GM12878 (cell line): ENCODE results near the gene LSP1. TPM values are rescaled to one million over a fixed set of nuclear protein-coding genes. Genes with fewer than 3 reads are reported as not detected.

Experiments used
- ATAC-seq: fragments of 200-7000 bp; cut with Tn5 transposase; 3 replicates; pipeline ENCODE4 v1.9.1; 2020; ENCODE audit warnings: mild to moderate bottlenecking, moderate library complexity
- BruUV-seq: library from RNA; stranded (reverse); fragments of 400-500 nt; replicated peaks from 2 replicates; lab custom pipeline; 2021; lab: Mats Ljungman, UMichigan
- CTCF ChIA-PET: fragments of 300-600 bp; sonication (Branson Sonifier 250); formaldehyde crosslinking; extraction: SDS; loops from one replicate; lab custom pipeline; 2021; ENCODE audit warnings: inconsistent platforms; lab: Yijun Ruan, JAX
- POLR2A ChIA-PET: fragments of 350-600 bp; formaldehyde crosslinking; extraction: SDS; loops from one replicate; lab custom pipeline; 2021; ENCODE audit warnings: inconsistent platforms; lab: Charles Lee
- RAD21 ChIA-PET: fragments of 300-600 bp; sonication (Branson Sonifier 250); formaldehyde crosslinking; loops from one replicate; lab custom pipeline; 2023; ENCODE audit warnings: antibody characterized with exemption; ENCODE audit not compliant: unreplicated experiment; lab: Charles Lee
- SMC1A ChIA-PET: fragments of 300-600 bp; sonication (Branson Sonifier 250); formaldehyde crosslinking; loops from one replicate; lab custom pipeline; 2023; ENCODE audit not compliant: unreplicated experiment, uncharacterized antibody; lab: Charles Lee
- DNase-seq: peaks from one replicate; pipeline ENCODE4 v3.0.0-alpha.2; 2011; ENCODE audit warnings: low read depth, low spot score
- FAIRE-seq: peaks from 3 replicates; lab custom pipeline; 2011; peaks lifted over from hg19 to GRCh38; lab: Jason Lieb, UNC
- H2AFZ ChIP-seq: 2 replicates; pipeline ENCODE4 v1.6.0; 2011; ENCODE audit warnings: low read depth, low read length, control low read depth; ENCODE audit not compliant: control insufficient read depth
- H3K27ac ChIP-seq: 2 replicates; pipeline ENCODE4 v1.5.1; 2011; ENCODE audit warnings: control low read depth; ENCODE audit not compliant: control insufficient read depth, insufficient read depth
- H3K27me3 ChIP-seq, 2 experiments: replicated peaks in 1 of 2; 2 replicates each; pipeline versions ENCODE4 v1.6.0 to v1.6.1; 2011; ENCODE audit warnings: low read length in 1 of 2; ENCODE audit not compliant: control insufficient read depth in 2 of 2, insufficient read depth in 2 of 2
- H3K36me3 ChIP-seq, 2 experiments: 2 replicates each; pipeline ENCODE4 v1.5.1; 2011; ENCODE audit warnings: low read length in 1 of 2; ENCODE audit not compliant: control insufficient read depth in 2 of 2, insufficient read depth in 2 of 2
- H3K4me1 ChIP-seq: 2 replicates; pipeline ENCODE4 v1.6.1; 2011; ENCODE audit warnings: mild to moderate bottlenecking, low read length, moderate library complexity, mixed read lengths; ENCODE audit not compliant: control insufficient read depth, insufficient read depth
- H3K4me2 ChIP-seq: 2 replicates; pipeline ENCODE4 v1.6.0; 2011; ENCODE audit warnings: control low read depth; ENCODE audit not compliant: control insufficient read depth, insufficient read depth
- H3K4me3 ChIP-seq: fragments of 200-600 bp; sonication (generic); 2 replicates; pipeline ENCODE4 v1.5.1; 2016
- H3K79me2 ChIP-seq: 2 replicates; pipeline ENCODE4 v1.6.0; 2011; ENCODE audit warnings: low read length; ENCODE audit not compliant: control insufficient read depth, insufficient read depth
- H3K9ac ChIP-seq: 2 replicates; pipeline ENCODE4 v1.8.0; 2011; ENCODE audit warnings: low read length, control low read depth, mixed read lengths; ENCODE audit not compliant: control insufficient read depth, insufficient read depth
- H3K9me3 ChIP-seq: replicated peaks from 3 replicates; pipeline ENCODE4 v1.5.1; 2011; ENCODE audit warnings: mild to moderate bottlenecking, low read length; ENCODE audit not compliant: control insufficient read depth, insufficient read depth
- H4K20me1 ChIP-seq: 2 replicates; pipeline ENCODE4 v1.6.0; 2011; ENCODE audit not compliant: control insufficient read depth, insufficient read depth
- ATF7 ChIP-seq: fragments of 450-650 bp; IDR thresholded peaks from 2 replicates; pipeline ENCODE4 v1.6.1; 2016; ENCODE audit warnings: low read depth, mild to moderate bottlenecking
- CBFB ChIP-seq: IDR thresholded peaks from 2 replicates; pipeline ENCODE4 v1.6.1; 2016; ENCODE audit warnings: antibody characterized with exemption, low read depth
- CHD2 ChIP-seq: IDR thresholded peaks from 2 replicates; pipeline ENCODE4 v1.6.1; 2011; ENCODE audit warnings: low read depth, low read length, improper control_type of control experiment, borderline replicate concordance
- CREB1 ChIP-seq: IDR thresholded peaks from 2 replicates; pipeline ENCODE4 v1.6.1; 2012; ENCODE audit warnings: low read depth, mild to moderate bottlenecking, inconsistent platforms
- HCFC1 ChIP-seq: fragments of 150-350 bp; IDR thresholded peaks from 2 replicates; pipeline ENCODE4 v1.6.1; 2014; ENCODE audit warnings: low read length
- IRF4 ChIP-seq: IDR thresholded peaks from 2 replicates; pipeline ENCODE4 v1.6.1; 2011; ENCODE audit warnings: low read depth, low read length
- JUND ChIP-seq: IDR thresholded peaks from 2 replicates; pipeline ENCODE4 v1.6.1; 2012; ENCODE audit warnings: low read depth, mild to moderate bottlenecking, low read length, improper control_type of control experiment, moderate library complexity
- LARP7 ChIP-seq: fragments of 450-650 bp; IDR thresholded peaks from 2 replicates; pipeline ENCODE4 v1.6.1; 2017; ENCODE audit warnings: mild to moderate bottlenecking
- MEF2B ChIP-seq: fragments of 450-650 bp; IDR thresholded peaks from 2 replicates; pipeline ENCODE4 v1.6.1; 2018; ENCODE audit warnings: mild to moderate bottlenecking, moderate library complexity; ENCODE audit not compliant: partially characterized antibody, poor library complexity, severe bottlenecking
- PAX8 ChIP-seq: fragments of 450-650 bp; IDR thresholded peaks from 2 replicates; pipeline ENCODE4 v1.6.1; 2017; ENCODE audit warnings: mild to moderate bottlenecking, moderate library complexity
- RAD21 ChIP-seq: IDR thresholded peaks from 2 replicates; pipeline ENCODE4 v1.6.1; 2011; ENCODE audit warnings: mild to moderate bottlenecking, low read depth, low read length, moderate library complexity; ENCODE audit not compliant: insufficient read depth
- RBBP5 ChIP-seq: fragments of 200-600 bp; sonication (generic); conservative IDR thresholded peaks from 2 replicates; pipeline ENCODE4 v1.6.1; 2016
- TAF1 ChIP-seq: IDR thresholded peaks from 2 replicates; pipeline ENCODE4 v1.6.1; 2011; ENCODE audit warnings: mild to moderate bottlenecking, low read depth, low read length, borderline replicate concordance
- TCF12 ChIP-seq: IDR thresholded peaks from 2 replicates; pipeline ENCODE4 v1.6.1; 2011; ENCODE audit warnings: low read depth, mild to moderate bottlenecking, low read length
- YY1 ChIP-seq: IDR thresholded peaks from 2 replicates; pipeline ENCODE4 v1.6.1; 2011; ENCODE audit warnings: low read depth, mild to moderate bottlenecking, low read length
- ZNF274 ChIP-seq: IDR thresholded peaks from one replicate; pipeline ENCODE4 v1.8.0; 2011; ENCODE audit not compliant: insufficient read length, insufficient read depth
- ZNF622 ChIP-seq: fragments of 450-650 bp; IDR thresholded peaks from 2 replicates; pipeline ENCODE4 v1.6.1; 2017; ENCODE audit warnings: mild to moderate bottlenecking, inconsistent platforms
- ZZZ3 ChIP-seq: IDR thresholded peaks from 2 replicates; pipeline ENCODE4 v1.6.1; 2011; ENCODE audit warnings: low read depth; ENCODE audit not compliant: control insufficient read depth, insufficient read length
- WGBS: methylation state at CpG from one replicate; pipeline ENCODE4 v1.1.6; 2016; ENCODE audit warnings: low lambda C conversion rate; ENCODE audit not compliant: insufficient replicate concordance, insufficient coverage; ENCODE audit errors: missing lambda C conversion rate; 5-methylcytosine and 5-hydroxymethylcytosine counted together
- in situ Hi-C: fragments of 300-500 bp; cut with MboI; formaldehyde crosslinking; loops from 9 replicates; pipeline ENCODE4 v1.14.3; 2018; ENCODE audit warnings: mixed read lengths
- intact Hi-C: fragments of 100-400 bp; cut with micrococcal nuclease; formaldehyde crosslinking; loops from one replicate; pipeline ENCODE4 v1.14.2; 2022; ENCODE audit not compliant: unreplicated experiment
- polyA plus RNA-seq, 11 experiments: library from polyadenylated mRNA; depleted of rRNA in 4 of 11; unstranded in 6 of 11; stranded (reverse) in 5 of 11; fragments of >200 nt; fragmentation: Nextera tagmentation in 4 of 11; fragmentation: Illumina TruSeq in 1 of 11; extraction: Ambion mirVana in 4 of 11; extraction: Trizol in 1 of 11; gene quantifications; 1 replicate in 1 of 11; 2 replicates in 10 of 11; pipeline versions ENCODE4 v1.2.1 to v1.2.3, GENCODE V29; 2011 to 2016; ENCODE audit warnings: inconsistent platforms in 2 of 11, missing spikeins in 2 of 11, low read depth in 1 of 11
- total RNA-seq, 4 experiments: library from RNA; depleted of rRNA in 3 of 4; stranded (reverse); fragments of >200 nt in 3 of 4; fragmentation: Illumina TruSeq in 1 of 4; extraction: Trizol in 1 of 4; gene quantifications; 2 replicates each; pipeline versions ENCODE4 v1.2.1 to v1.2.3, GENCODE V29; 2013 to 2021
- TF ChIP-seq, protein P1 (sequence below): fragments of 450-650 bp; IDR thresholded peaks from 2 replicates; pipeline ENCODE4 v1.6.1; 2017; ENCODE audit warnings: mild to moderate bottlenecking, low read depth, inconsistent platforms; ENCODE audit not compliant: poor library complexity, severe bottlenecking
- TF ChIP-seq, protein P2 (sequence below), 3 experiments: IDR thresholded peaks in 2 of 3; conservative IDR thresholded peaks in 1 of 3; 2 replicates each; pipeline ENCODE4 v1.5.1; 2011; ENCODE audit warnings: low read depth in 3 of 3, low read length in 3 of 3, mild to moderate bottlenecking in 3 of 3, control low read depth in 2 of 3, moderate library complexity in 2 of 3, inconsistent platforms in 1 of 3, mixed read lengths in 1 of 3; ENCODE audit not compliant: control insufficient read depth in 2 of 3, insufficient read depth in 1 of 3; ENCODE audit errors: extremely low read depth in 1 of 3

LSP1 gene
- total and polyA plus RNA-seq, 10 of the 15 experiments (the other 5 are each of a cell fraction or from before 2014, with no cell fraction given) = 19.2 to 488 (median 369) TPM

DNA sequence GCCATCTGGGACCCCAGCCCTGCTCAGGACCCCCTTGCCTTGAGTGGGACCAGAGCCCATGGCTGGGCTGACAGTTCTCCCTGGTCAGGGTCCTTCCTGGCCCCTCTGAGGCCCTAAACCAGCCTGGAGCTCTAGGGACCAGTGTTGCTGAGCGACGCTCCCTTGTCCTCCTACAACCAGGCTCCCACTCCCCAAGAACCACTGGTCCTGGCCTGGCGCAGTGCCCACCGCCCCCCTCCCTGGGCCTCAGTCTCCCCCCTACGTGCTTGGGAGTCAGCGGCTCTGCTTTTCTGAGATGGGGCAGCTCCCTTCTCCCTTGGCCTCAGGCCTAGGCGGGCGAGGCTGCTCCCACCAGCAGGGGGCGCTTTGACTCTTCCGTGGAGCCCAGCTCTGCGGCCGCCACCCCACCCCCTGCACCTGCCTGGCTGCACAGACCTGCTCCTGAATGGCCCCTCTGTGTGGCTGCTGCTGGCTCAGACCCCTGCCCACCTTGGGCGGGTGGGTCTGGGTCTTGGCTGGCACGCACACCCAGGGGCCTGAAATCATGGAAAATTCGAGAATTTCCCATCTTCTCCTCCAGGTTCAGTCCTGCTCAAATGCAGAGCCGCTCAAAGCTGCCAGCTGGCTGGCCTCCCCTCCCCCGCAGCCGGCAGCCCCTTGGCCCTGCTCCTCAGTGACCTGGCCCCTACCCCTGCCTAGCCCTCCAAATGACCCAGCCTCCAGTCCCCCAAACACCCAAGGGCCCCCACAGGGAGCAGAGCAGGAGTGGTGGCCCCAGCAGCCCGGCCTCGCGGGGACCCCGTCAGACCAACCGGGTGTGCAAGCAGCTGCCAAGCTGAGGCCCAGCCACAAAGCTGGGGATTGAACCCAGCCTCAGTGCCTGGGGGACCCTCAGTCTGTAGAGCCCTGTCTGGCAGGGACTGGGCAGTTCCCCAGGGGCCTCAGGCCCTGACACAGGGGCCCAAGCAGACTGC is 29.7 kb downstream of the LSP1 start:
- Histone ChIP-seq H2AFZ (no peak overlapping the region), H3K9ac (no peak overlapping the region), H3K36me3 (peaks cover 24 to 45% of the 10 kb centered on the region in 2 experiments), H3K79me2 (no peaks in the 10 kb centered on the region; the same call in 1 of the 2 replicates), H3K4me2 (no peak overlapping the region), H3K27me3 (no peaks in the 10 kb centered on the region), H3K9me3 (no peaks in the 10 kb centered on the region), H3K27ac (no peak overlapping the region), H3K4me3 (no peak overlapping the region), H3K4me1 (no peaks in the 10 kb centered on the region; the same call in 1 of the 2 replicates), H4K20me1 (peaks cover 5% of the 10 kb centered on the region; the same call in 1 of the 2 replicates)
- CTCF ChIA-PET = interaction anchor here (0.6 to 1.9 kb wide), 30 partner anchors 12 to 518 kb away, joined by 3 to 23 read pairs (median 4); partner anchors contain the start of genes LSP1 and TSSC4
- DNase-seq (no peak), FAIRE-seq (peak; percentile 7), ATAC-seq (peak; percentile 96)
- POLR2A ChIA-PET = interaction anchor here (0.6 kb wide), 1 partner anchor 12 kb away, joined by 3 read pairs; no protein-coding TSS in a partner anchor
- SMC1A ChIA-PET = interaction anchor here (0.6 to 2.0 kb wide), 4 partner anchors 15 to 32 kb away, joined by 3 to 7 read pairs (median 4); partner anchors contain the start of gene LSP1
- RAD21 ChIA-PET = interaction anchor here (0.6 to 2.0 kb wide), 16 partner anchors 14 to 669 kb away, joined by 3 to 10 read pairs (median 4); partner anchors contain the start of genes H19, MRPL23 and TNNI2
- in situ Hi-C loops (loop anchor here (5.0 kb wide), 1 partner anchor 35 kb away; the partner anchor contains the start of gene TNNT3), intact Hi-C loops (loop anchor here (2.0 kb wide), 1 partner anchor 268 kb away; no protein-coding TSS in a partner anchor)
- 41% methylated on average over 18 of the region's 23 CpGs for WGBS
- no TSS peak for BruUV-seq
- TF ChIP-seq YY1 (peak; percentile 74), TCF12 (peak; percentile 53; the same call in 1 of the 2 replicates), ZZZ3 (no peak), HCFC1 (no peak), PAX8 (no peak), CBFB (no peak), ATF7 (no peak), RBBP5 (no peak), CREB1 (no peak), TAF1 (no peak), ZNF274 (no peak), MEF2B (no peak), JUND (no peak), IRF4 (no peak), CHD2 (peak; percentile 60; the same call in 1 of the 2 replicates), LARP7 (no peak), RAD21 (peak; percentile 68), ZNF622 (no peak)
- TF ChIP-seq, protein P1, sequence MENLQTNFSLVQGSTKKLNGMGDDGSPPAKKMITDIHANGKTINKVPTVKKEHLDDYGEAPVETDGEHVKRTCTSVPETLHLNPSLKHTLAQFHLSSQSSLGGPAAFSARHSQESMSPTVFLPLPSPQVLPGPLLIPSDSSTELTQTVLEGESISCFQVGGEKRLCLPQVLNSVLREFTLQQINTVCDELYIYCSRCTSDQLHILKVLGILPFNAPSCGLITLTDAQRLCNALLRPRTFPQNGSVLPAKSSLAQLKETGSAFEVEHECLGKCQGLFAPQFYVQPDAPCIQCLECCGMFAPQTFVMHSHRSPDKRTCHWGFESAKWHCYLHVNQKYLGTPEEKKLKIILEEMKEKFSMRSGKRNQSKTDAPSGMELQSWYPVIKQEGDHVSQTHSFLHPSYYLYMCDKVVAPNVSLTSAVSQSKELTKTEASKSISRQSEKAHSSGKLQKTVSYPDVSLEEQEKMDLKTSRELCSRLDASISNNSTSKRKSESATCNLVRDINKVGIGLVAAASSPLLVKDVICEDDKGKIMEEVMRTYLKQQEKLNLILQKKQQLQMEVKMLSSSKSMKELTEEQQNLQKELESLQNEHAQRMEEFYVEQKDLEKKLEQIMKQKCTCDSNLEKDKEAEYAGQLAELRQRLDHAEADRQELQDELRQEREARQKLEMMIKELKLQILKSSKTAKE = no peak
- TF ChIP-seq, protein P2, sequence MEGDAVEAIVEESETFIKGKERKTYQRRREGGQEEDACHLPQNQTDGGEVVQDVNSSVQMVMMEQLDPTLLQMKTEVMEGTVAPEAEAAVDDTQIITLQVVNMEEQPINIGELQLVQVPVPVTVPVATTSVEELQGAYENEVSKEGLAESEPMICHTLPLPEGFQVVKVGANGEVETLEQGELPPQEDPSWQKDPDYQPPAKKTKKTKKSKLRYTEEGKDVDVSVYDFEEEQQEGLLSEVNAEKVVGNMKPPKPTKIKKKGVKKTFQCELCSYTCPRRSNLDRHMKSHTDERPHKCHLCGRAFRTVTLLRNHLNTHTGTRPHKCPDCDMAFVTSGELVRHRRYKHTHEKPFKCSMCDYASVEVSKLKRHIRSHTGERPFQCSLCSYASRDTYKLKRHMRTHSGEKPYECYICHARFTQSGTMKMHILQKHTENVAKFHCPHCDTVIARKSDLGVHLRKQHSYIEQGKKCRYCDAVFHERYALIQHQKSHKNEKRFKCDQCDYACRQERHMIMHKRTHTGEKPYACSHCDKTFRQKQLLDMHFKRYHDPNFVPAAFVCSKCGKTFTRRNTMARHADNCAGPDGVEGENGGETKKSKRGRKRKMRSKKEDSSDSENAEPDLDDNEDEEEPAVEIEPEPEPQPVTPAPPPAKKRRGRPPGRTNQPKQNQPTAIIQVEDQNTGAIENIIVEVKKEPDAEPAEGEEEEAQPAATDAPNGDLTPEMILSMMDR (IDR thresholded peaks at IDR 0.05 in 2 of 3, conservative IDR thresholded peaks at IDR 0.05 in 1 of 3; ENCODE audit: control insufficient read depth in 2 of 3, extremely low read depth in 1 of 3, insufficient read depth in 1 of 3, low read depth in 3 of 3, low read length in 3 of 3) = peak; percentile 84 to 93 (median 92)
